A549 (cell line): ENCODE data around the gene ENTR1. TPM values are rescaled to one million over a fixed set of nuclear protein-coding genes. Genes with fewer than 3 reads are reported as not detected.

ENCODE experiments used
- ATAC-seq, 2 experiments: fragments of 200-7000 bp in 1 of 2; fragments of >200 bp in 1 of 2; cut with Nextera tagmentation in 1 of 2; cut with Tn5 transposase in 1 of 2; 3 replicates each; pipeline versions ENCODE4 v1.8.0 to v1.9.1; 2018 to 2020; ENCODE audit warnings: mild to moderate bottlenecking in 1 of 2, moderate library complexity in 1 of 2
- CTCF ChIA-PET: fragments of 300-600 bp; sonication (Branson Sonifier 250); formaldehyde crosslinking; extraction: SDS; loops from one replicate; lab custom pipeline; 2021; ENCODE audit warnings: antibody characterized with exemption, inconsistent platforms; lab: Yijun Ruan, JAX
- POLR2A ChIA-PET: fragments of 350-600 bp; formaldehyde crosslinking; extraction: SDS; loops from one replicate; lab custom pipeline; 2021; ENCODE audit warnings: antibody characterized with exemption, inconsistent platforms; lab: Yijun Ruan, JAX
- DNase-seq, 2 experiments: peaks; one replicate each; pipeline versions ENCODE4 v3.0.0 to v3.0.0-alpha.2; 2011 to 2016; ENCODE audit warnings: low read depth in 1 of 2, low spot score in 1 of 2
- FAIRE-seq: peaks from 2 replicates; lab custom pipeline; 2011; peaks lifted over from hg19 to GRCh38; lab: Jason Lieb, UNC
- H3K27ac ChIP-seq, 2 experiments: fragments of >200 bp; sonication (Bioruptor Twin); formaldehyde crosslinking; 3 replicates each; pipeline ENCODE4 v1.5.1; 2016 to 2017
- H3K4me1 ChIP-seq: fragments of >200 bp; sonication (Bioruptor Twin); formaldehyde crosslinking; 3 replicates; pipeline ENCODE4 v1.6.1; 2016
- H3K4me2 ChIP-seq: fragments of >200 bp; sonication (Bioruptor Twin); formaldehyde crosslinking; 3 replicates; pipeline ENCODE4 v1.6.1; 2016
- H3K4me3 ChIP-seq: fragments of >200 bp; sonication (Bioruptor Twin); formaldehyde crosslinking; 3 replicates; pipeline ENCODE4 v1.5.1; 2016
- H3K9me3 ChIP-seq: fragments of >200 bp; sonication (Bioruptor Twin); formaldehyde crosslinking; 3 replicates; pipeline ENCODE4 v1.6.1; 2016
- CBX2 ChIP-seq: fragments of 200-600 bp; sonication (generic); IDR thresholded peaks from 2 replicates; pipeline ENCODE4 v1.6.1; 2016; ENCODE audit warnings: low read depth, mild to moderate bottlenecking, borderline replicate concordance
- CHD2 ChIP-seq: fragments of 150-350 bp; IDR thresholded peaks from 2 replicates; pipeline ENCODE4 v1.6.1; 2014; ENCODE audit warnings: low read length; ENCODE audit not compliant: partially characterized antibody
- CTCF ChIP-seq: fragments of >200 bp; sonication (Bioruptor Twin); formaldehyde crosslinking; IDR thresholded peaks from 3 replicates; pipeline ENCODE4 v1.5.1; 2016
- E2F6 ChIP-seq: IDR thresholded peaks from 2 replicates; pipeline ENCODE4 v1.6.1; 2012; ENCODE audit warnings: low read depth, borderline replicate concordance
- EHF ChIP-seq: fragments of 250-450 bp; sonication (Bioruptor Pico); IDR thresholded peaks from 2 replicates; pipeline ENCODE4 v1.5.0; 2020; ENCODE audit warnings: mild to moderate bottlenecking
- EHMT2 ChIP-seq: fragments of 200-600 bp; sonication (generic); IDR thresholded peaks from 2 replicates; pipeline ENCODE4 v1.6.1; 2016; ENCODE audit warnings: antibody characterized with exemption, low read depth, mild to moderate bottlenecking, moderate library complexity
- EP300 ChIP-seq, 2 experiments: fragments of >200 bp; sonication (Bioruptor Twin); formaldehyde crosslinking; IDR thresholded peaks; 2 replicates in 1 of 2; 3 replicates in 1 of 2; pipeline ENCODE4 v1.6.1; 2016 to 2017
- ESRRA ChIP-seq: fragments of 150-350 bp; IDR thresholded peaks from 2 replicates; pipeline ENCODE4 v1.6.1; 2014; ENCODE audit warnings: mild to moderate bottlenecking, low read length, borderline replicate concordance
- FOSL2 ChIP-seq, 2 experiments: fragments of 450-650 bp in 1 of 2; fragments of >200 bp in 1 of 2; sonication (Bioruptor Twin) in 1 of 2; formaldehyde crosslinking; IDR thresholded peaks; 2 replicates each; pipeline versions ENCODE4 v1.5.0 to v1.6.1; 2016 to 2020; ENCODE audit warnings: mild to moderate bottlenecking in 1 of 2, moderate library complexity in 1 of 2
- FOXS1 ChIP-seq: fragments of 250-450 bp; sonication (Bioruptor Pico); IDR thresholded peaks from 2 replicates; pipeline ENCODE4 v1.5.0; 2020; ENCODE audit warnings: mild to moderate bottlenecking, moderate library complexity
- GATA3 ChIP-seq: IDR thresholded peaks from 2 replicates; pipeline ENCODE4 v1.6.1; 2012; ENCODE audit warnings: borderline replicate concordance
- HOXA7 ChIP-seq: fragments of 250-450 bp; sonication (Bioruptor Pico); IDR thresholded peaks from 2 replicates; pipeline ENCODE4 v1.5.0; 2020; ENCODE audit warnings: mild to moderate bottlenecking, moderate library complexity
- HOXB13 ChIP-seq: fragments of 250-450 bp; sonication (Bioruptor Pico); IDR thresholded peaks from 2 replicates; pipeline ENCODE4 v1.5.0; 2020; ENCODE audit warnings: low read depth, mild to moderate bottlenecking, moderate library complexity
- MAFK ChIP-seq: fragments of 450-650 bp; IDR thresholded peaks from 2 replicates; pipeline ENCODE4 v1.6.1; 2014; ENCODE audit not compliant: partially characterized antibody
- MAZ ChIP-seq: fragments of 150-350 bp; IDR thresholded peaks from 2 replicates; pipeline ENCODE4 v1.6.1; 2014; ENCODE audit warnings: antibody characterized with exemption, low read depth, low read length, borderline replicate concordance
- NFE2L2 ChIP-seq: fragments of 150-350 bp; conservative IDR thresholded peaks from 2 replicates; pipeline ENCODE4 v1.6.1; 2014; ENCODE audit warnings: low read length
- POLR2A ChIP-seq: IDR thresholded peaks from 2 replicates; pipeline ENCODE4 v1.6.1; 2012; ENCODE audit warnings: mild to moderate bottlenecking, low read length
- RCOR1 ChIP-seq: fragments of 150-350 bp; IDR thresholded peaks from 2 replicates; pipeline ENCODE4 v1.6.1; 2014; ENCODE audit warnings: antibody characterized with exemption, low read length, low read depth
- SMC3 ChIP-seq: fragments of >200 bp; sonication (Bioruptor Twin); formaldehyde crosslinking; IDR thresholded peaks from 3 replicates; pipeline ENCODE4 v1.6.1; 2018; ENCODE audit warnings: inconsistent platforms
- USF2 ChIP-seq: fragments of 450-650 bp; IDR thresholded peaks from 2 replicates; pipeline ENCODE4 v1.6.1; 2014; ENCODE audit warnings: antibody characterized with exemption
- ZC3H11A ChIP-seq: fragments of 450-650 bp; IDR thresholded peaks from 2 replicates; pipeline ENCODE4 v1.6.1; 2014; ENCODE audit warnings: antibody characterized with exemption, mild to moderate bottlenecking
- ZFP36 ChIP-seq: fragments of 450-650 bp; IDR thresholded peaks from 2 replicates; pipeline ENCODE4 v1.6.1; 2014; ENCODE audit warnings: borderline replicate concordance; ENCODE audit not compliant: partially characterized antibody
- ZSCAN20 ChIP-seq: fragments of 250-450 bp; sonication (Bioruptor Pico); IDR thresholded peaks from 2 replicates; pipeline ENCODE4 v1.8.0; 2022; ENCODE audit warnings: mild to moderate bottlenecking, moderate library complexity
- WGBS: methylation state at CpG from one replicate; pipeline ENCODE4 v1.1.6; 2017; ENCODE audit errors: missing lambda C conversion rate; 5-methylcytosine and 5-hydroxymethylcytosine counted together
- polyA plus RNA-seq, 4 experiments: library from polyadenylated mRNA; depleted of rRNA in 3 of 4; stranded (reverse); fragments of >200 nt; fragmentation: RNase III in 1 of 4; extraction: RNeasy Plus Mini Kit Qiagen cat#74134 plus additional on column Dnase treatment in 1 of 4; gene quantifications; 2 replicates in 3 of 4; 3 replicates in 1 of 4; pipeline ENCODE4 v1.2.3, GENCODE V29; 2011 to 2017
- TF ChIP-seq, protein P1 (sequence below): IDR thresholded peaks from 2 replicates; pipeline ENCODE4 v1.6.1; 2012
- TF ChIP-seq, protein P2 (sequence below): fragments of 250-450 bp; sonication (Bioruptor Pico); IDR thresholded peaks from 2 replicates; pipeline ENCODE4 v1.5.0; 2020; ENCODE audit warnings: low read depth, mild to moderate bottlenecking, moderate library complexity

The ENTR1 gene
- polyA plus RNA-seq, 2 of the 4 experiments (the other 2 are of a cell fraction) = 63.8 to 75.8 TPM

DNA sequence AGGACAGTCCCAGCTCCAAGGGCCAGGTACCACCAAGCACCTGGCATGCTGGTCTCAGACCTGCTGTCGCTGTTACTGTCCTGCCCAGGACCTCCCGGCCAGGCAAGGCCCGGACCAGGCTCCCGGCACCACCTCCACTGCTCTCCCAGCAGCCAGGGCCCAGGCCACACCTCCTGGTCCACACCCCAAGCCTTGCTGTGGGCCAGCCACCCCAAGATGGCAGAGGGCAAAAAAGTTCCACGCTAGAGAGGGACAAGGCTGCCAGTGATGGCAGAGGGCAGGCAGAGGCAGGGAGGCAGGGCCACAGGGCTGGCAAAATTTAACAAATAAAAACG is 48.0 kb downstream of the ENTR1 start:
- TF ChIP-seq ZSCAN20 = no peak
- no peak for DNase-seq
- no peak for FAIRE-seq
- ATAC-seq = no peak
- POLR2A ChIA-PET = interaction anchor here (0.5 to 2.4 kb wide), 23 partner anchors 8 to 648 kb away, joined by 3 to 33 read pairs (median 4); partner anchors contain the start of genes ENTR1, PMPCA and SNAPC4
- H3K27ac ChIP-seq = peak overlapping the region in 1 of 2 experiments; percentile 72; a peak in 3 of 6 replicates
- WGBS = 77% methylated on average over 5 of the region's 6 CpGs
- no peaks in the 10 kb centered on the region for H3K9me3 ChIP-seq
- CTCF ChIA-PET = interaction anchor here (0.6 to 2.9 kb wide), 23 partner anchors 8 to 334 kb away, joined by 3 to 29 read pairs (median 5); no protein-coding TSS in a partner anchor
- peak overlapping the region; percentile 74 for H3K4me2 ChIP-seq
- no peak overlapping the region for H3K4me3 ChIP-seq
- H3K4me1 ChIP-seq = peaks cover 13% of the 10 kb centered on the region; the same call in 2 of the 3 replicates

DNA sequence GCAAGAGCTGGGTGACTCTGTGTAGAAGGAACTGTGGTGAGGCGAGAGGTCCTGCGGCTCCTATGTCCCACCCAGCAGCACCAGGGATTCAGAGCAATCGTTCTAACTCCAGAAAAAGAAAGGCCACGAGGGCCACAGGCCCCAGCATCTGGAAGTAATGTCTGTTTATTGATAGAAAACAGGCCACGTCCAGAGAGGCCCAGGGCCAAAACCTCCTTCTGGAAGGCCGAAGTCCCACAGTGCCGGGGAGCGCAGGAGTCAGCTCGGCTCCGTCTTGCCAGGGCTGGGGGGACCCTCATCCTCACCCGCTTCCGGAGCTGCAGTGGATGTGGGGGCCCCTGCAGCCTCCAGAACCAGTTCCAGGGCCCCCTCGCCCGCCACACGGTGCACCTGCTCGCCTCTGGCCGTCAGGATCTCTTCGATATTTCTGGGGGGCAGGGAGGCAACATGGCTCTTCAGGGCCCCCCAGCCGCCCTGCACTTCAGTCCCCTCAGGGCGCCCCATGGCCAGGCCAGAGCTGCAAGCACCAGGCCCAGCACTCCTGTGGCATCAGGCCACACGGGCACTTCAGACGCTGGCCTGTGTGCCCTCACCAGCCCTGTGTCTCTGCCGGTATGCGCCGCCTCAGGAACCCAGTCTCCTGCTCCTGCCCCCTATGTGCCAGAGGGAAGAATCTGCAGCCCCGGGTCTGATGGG is 48.5 kb downstream of the ENTR1 start:
- no peak for ATAC-seq

DNA sequence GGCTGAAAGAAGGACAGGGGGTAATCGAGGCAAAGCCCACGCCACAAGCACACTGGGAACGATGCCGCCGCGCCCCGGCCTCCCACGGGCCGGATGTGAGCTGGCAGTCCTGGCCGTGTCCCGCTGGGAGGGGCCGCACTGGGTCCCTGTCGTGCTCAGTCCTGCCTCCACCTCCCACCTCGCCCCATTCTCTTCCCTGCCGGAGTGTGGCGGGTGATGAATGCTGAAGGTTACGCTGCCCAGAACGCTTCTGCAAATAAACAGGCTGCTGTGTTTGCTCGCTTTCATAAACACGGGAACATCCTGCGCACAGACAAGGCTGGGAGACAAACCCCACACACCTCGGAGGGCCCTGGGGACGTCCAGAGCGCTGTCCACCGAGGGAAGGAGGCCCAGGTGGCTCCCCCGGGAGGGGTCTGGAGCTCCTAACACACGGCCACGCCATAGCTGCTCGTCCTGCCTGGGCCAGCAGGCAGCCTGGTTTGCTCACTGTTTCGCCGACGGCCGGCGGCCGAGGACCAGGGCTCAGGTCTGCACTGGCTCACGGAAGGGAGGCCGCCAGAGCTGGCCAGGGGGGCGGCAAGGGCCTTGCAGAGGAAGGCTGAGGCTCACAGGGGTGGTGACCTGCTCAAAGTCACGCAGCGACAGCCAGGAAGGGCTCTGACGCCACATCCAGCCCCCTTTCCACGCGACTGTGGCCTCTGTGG is 49.2 kb downstream of the ENTR1 start:
- Histone ChIP-seq H3K4me3 (no peak overlapping the region), H3K27ac (no peak overlapping the region), H3K4me2 (no peak overlapping the region), H3K9me3 (no peaks in the 10 kb centered on the region), H3K4me1 (peaks cover 16% of the 10 kb centered on the region; the same call in 2 of the 3 replicates)
- TF ChIP-seq CBX2 = no peak
- no peak for TF ChIP-seq CTCF
- no peak for TF ChIP-seq EHMT2
- TF ChIP-seq, protein P1, sequence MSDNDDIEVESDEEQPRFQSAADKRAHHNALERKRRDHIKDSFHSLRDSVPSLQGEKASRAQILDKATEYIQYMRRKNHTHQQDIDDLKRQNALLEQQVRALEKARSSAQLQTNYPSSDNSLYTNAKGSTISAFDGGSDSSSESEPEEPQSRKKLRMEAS = no peak
- TF ChIP-seq MAZ = no peak
- TF ChIP-seq POLR2A = no peak
- no peak for TF ChIP-seq SMC3
- no peak for TF ChIP-seq FOXS1
- no peak for TF ChIP-seq USF2
- TF ChIP-seq CHD2 = no peak
- no peak for TF ChIP-seq ESRRA
- no peak for TF ChIP-seq EHF (CRISPR knock-in tag)
- no peak for TF ChIP-seq MAFK
- no peak for TF ChIP-seq ZC3H11A
- TF ChIP-seq FOSL2 (IDR thresholded peaks at IDR 0.05) = no peak
- no peak for TF ChIP-seq FOSL2 (CRISPR knock-in tag; IDR thresholded peaks at IDR 0.05)
- no peak for TF ChIP-seq GATA3
- no peak for TF ChIP-seq HOXA7
- TF ChIP-seq, protein P2, sequence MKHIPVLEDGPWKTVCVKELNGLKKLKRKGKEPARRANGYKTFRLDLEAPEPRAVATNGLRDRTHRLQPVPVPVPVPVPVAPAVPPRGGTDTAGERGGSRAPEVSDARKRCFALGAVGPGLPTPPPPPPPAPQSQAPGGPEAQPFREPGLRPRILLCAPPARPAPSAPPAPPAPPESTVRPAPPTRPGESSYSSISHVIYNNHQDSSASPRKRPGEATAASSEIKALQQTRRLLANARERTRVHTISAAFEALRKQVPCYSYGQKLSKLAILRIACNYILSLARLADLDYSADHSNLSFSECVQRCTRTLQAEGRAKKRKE (CRISPR knock-in tag) = no peak
- no peak for DNase-seq
- FAIRE-seq = no peak
- CTCF ChIA-PET = interaction anchor here (1.1 to 1.7 kb wide), 2 partner anchors 21 to 28 kb away, joined by 3 to 9 read pairs; no protein-coding TSS in a partner anchor
- POLR2A ChIA-PET = no interaction called here
- ATAC-seq = no peak
- WGBS = 92% methylated on average over 28 of the region's 43 CpGs

More for the DNA sequence above, 48.5 kb downstream of the ENTR1 start:
- Histone ChIP-seq H3K9me3 (no peaks in the 10 kb centered on the region), H3K27ac (no peak overlapping the region; a peak in 1 of 6 replicates), H3K4me3 (no peak overlapping the region), H3K4me1 (peaks cover 13% of the 10 kb centered on the region; the same call in 2 of the 3 replicates), H3K4me2 (no peak overlapping the region)
- CTCF ChIA-PET = interaction anchor here (1.0 to 2.3 kb wide), 8 partner anchors 8 to 335 kb away, joined by 3 to 18 read pairs (median 8); no protein-coding TSS in a partner anchor
- FAIRE-seq (no peak), DNase-seq (no peak)
- POLR2A ChIA-PET = interaction anchor here (1.4 to 2.4 kb wide), 2 partner anchors 8 to 27 kb away, joined by 5 to 25 read pairs; no protein-coding TSS in a partner anchor
- TF ChIP-seq SMC3 = no peak
- no peak for TF ChIP-seq HOXA7
- no peak for TF ChIP-seq E2F6
- no peak for TF ChIP-seq RCOR1
- TF ChIP-seq NFE2L2 = no peak
- TF ChIP-seq HOXB13 (CRISPR knock-in tag) = no peak
- TF ChIP-seq EP300 (IDR thresholded peaks at IDR 0.05) = no peak
- TF ChIP-seq FOXS1 = no peak
- no peak for TF ChIP-seq ZFP36
- TF ChIP-seq, all 56 proteins: peak for 0
- 87% methylated on average over 20 of the region's 26 CpGs for WGBS
